Measurements from ENCODE around the gene CDH3. TPM values are rescaled to one million over a fixed set of nuclear protein-coding genes. Genes with fewer than 3 reads are reported as not detected.

The CDH3 gene
- total and polyA plus RNA-seq, 2 of the 13 experiments (the other 11 are each of a cell fraction or from before 2014, with no cell fraction given), result 0.11 TPM; not detected in 1

DNA sequence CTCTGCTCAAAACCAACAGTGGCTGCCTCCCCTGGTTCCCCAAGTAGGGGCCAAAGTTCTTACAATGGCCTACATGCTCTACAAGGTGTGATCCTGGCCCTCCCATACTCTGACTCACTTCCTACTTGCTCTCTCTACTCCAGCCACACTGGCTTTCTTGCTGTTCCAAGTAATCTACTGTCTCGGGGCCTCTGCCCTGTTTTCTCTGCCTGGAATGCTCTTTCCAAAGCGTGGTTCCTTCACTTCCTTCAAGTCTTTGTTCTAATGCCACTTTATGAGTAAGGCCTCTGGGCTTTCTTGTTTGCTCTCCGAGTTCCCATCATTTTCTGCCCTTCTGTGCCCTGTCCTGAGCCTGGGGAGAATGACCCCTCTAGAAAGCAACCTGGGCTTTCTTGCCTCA is 4.1 kb upstream of the CDH3 start:
- H3K79me2 ChIP-seq (ENCODE audit: insufficient read depth, low read length), result no peaks in the 10 kb centered on the region
- 24% methylated on average over 3 of the region's 3 CpGs for WGBS (ENCODE audit: low lambda C conversion rate)
- intact Hi-C loops (cut with micrococcal nuclease; ENCODE audit: unreplicated experiment) (no loop called here), in situ Hi-C loops (cut with HindIII; ENCODE audit: extremely low pct_ligation_motif_present, low pct_unique_long_range_greater_than_20kb) (no loop called here)
- ChIA-PET POLR2A (no interaction called here), CTCF (ENCODE audit: low intra/inter-chr PET ratio, low total read pairs) (no interaction called here)
- DNase-seq (ENCODE audit: low spot score) (no peak), ATAC-seq (no peak), FAIRE-seq (no peak)
- H4K20me1 ChIP-seq (ENCODE audit: insufficient read depth, low read length), result no peaks in the 10 kb centered on the region; the same call in 1 of the 2 replicates
- peaks cover 11 to 35% of the 10 kb centered on the region in 2 experiments for H3K27me3 ChIP-seq (ENCODE audit: control insufficient read depth in 1 of 2, insufficient read depth in 2 of 2, low read length in 2 of 2)
- H3K4me2 ChIP-seq (ENCODE audit: low read depth, low read length), result no peak overlapping the region
- peaks cover 20% of the 10 kb centered on the region for H3K4me1 ChIP-seq (ENCODE audit: insufficient read depth, low read length)
- no peak overlapping the region for H2AFZ ChIP-seq (ENCODE audit: low read length)
- no peaks in the 10 kb centered on the region for H3K9me3 ChIP-seq (ENCODE audit: low read length)
- TF ChIP-seq, protein P1, sequence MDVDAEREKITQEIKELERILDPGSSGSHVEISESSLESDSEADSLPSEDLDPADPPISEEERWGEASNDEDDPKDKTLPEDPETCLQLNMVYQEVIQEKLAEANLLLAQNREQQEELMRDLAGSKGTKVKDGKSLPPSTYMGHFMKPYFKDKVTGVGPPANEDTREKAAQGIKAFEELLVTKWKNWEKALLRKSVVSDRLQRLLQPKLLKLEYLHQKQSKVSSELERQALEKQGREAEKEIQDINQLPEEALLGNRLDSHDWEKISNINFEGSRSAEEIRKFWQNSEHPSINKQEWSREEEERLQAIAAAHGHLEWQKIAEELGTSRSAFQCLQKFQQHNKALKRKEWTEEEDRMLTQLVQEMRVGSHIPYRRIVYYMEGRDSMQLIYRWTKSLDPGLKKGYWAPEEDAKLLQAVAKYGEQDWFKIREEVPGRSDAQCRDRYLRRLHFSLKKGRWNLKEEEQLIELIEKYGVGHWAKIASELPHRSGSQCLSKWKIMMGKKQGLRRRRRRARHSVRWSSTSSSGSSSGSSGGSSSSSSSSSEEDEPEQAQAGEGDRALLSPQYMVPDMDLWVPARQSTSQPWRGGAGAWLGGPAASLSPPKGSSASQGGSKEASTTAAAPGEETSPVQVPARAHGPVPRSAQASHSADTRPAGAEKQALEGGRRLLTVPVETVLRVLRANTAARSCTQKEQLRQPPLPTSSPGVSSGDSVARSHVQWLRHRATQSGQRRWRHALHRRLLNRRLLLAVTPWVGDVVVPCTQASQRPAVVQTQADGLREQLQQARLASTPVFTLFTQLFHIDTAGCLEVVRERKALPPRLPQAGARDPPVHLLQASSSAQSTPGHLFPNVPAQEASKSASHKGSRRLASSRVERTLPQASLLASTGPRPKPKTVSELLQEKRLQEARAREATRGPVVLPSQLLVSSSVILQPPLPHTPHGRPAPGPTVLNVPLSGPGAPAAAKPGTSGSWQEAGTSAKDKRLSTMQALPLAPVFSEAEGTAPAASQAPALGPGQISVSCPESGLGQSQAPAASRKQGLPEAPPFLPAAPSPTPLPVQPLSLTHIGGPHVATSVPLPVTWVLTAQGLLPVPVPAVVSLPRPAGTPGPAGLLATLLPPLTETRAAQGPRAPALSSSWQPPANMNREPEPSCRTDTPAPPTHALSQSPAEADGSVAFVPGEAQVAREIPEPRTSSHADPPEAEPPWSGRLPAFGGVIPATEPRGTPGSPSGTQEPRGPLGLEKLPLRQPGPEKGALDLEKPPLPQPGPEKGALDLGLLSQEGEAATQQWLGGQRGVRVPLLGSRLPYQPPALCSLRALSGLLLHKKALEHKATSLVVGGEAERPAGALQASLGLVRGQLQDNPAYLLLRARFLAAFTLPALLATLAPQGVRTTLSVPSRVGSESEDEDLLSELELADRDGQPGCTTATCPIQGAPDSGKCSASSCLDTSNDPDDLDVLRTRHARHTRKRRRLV (CRISPR knock-in tag; IDR thresholded peaks at IDR 0.05), result no peak
- TF ChIP-seq ZMYM3 (CRISPR knock-in tag; IDR thresholded peaks at IDR 0.05) (no peak), KLF11 (CRISPR knock-in tag; IDR thresholded peaks at IDR 0.05) (no peak), DNMT3B (CRISPR knock-in tag; conservative IDR thresholded peaks at IDR 0.05) (no peak), FOXO1 (CRISPR knock-in tag; IDR thresholded peaks at IDR 0.05) (no peak), KDM1A (CRISPR knock-in tag; IDR thresholded peaks at IDR 0.05) (no peak), ZNF773 (CRISPR knock-in tag; IDR thresholded peaks at IDR 0.05; ENCODE audit: borderline replicate concordance) (no peak), SKI (IDR thresholded peaks at IDR 0.05; ENCODE audit: partially characterized antibody) (no peak), FOXA3 (CRISPR knock-in tag; IDR thresholded peaks at IDR 0.05) (no peak), FOXK2 (IDR thresholded peaks at IDR 0.05) (no peak), TGIF2 (CRISPR knock-in tag; IDR thresholded peaks at IDR 0.05) (no peak), CENPT (CRISPR knock-in tag; IDR thresholded peaks at IDR 0.05; ENCODE audit: low read depth) (no peak)
- TF ChIP-seq, protein P2, sequence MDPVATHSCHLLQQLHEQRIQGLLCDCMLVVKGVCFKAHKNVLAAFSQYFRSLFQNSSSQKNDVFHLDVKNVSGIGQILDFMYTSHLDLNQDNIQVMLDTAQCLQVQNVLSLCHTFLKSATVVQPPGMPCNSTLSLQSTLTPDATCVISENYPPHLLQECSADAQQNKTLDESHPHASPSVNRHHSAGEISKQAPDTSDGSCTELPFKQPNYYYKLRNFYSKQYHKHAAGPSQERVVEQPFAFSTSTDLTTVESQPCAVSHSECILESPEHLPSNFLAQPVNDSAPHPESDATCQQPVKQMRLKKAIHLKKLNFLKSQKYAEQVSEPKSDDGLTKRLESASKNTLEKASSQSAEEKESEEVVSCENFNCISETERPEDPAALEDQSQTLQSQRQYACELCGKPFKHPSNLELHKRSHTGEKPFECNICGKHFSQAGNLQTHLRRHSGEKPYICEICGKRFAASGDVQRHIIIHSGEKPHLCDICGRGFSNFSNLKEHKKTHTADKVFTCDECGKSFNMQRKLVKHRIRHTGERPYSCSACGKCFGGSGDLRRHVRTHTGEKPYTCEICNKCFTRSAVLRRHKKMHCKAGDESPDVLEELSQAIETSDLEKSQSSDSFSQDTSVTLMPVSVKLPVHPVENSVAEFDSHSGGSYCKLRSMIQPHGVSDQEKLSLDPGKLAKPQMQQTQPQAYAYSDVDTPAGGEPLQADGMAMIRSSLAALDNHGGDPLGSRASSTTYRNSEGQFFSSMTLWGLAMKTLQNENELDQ (CRISPR knock-in tag; IDR thresholded peaks at IDR 0.05; ENCODE audit: borderline replicate concordance), result no peak
- TF ChIP-seq, protein P3, sequence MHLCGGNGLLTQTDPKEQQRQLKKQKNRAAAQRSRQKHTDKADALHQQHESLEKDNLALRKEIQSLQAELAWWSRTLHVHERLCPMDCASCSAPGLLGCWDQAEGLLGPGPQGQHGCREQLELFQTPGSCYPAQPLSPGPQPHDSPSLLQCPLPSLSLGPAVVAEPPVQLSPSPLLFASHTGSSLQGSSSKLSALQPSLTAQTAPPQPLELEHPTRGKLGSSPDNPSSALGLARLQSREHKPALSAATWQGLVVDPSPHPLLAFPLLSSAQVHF (CRISPR knock-in tag; IDR thresholded peaks at IDR 0.05), result no peak
- TF ChIP-seq, protein P4, sequence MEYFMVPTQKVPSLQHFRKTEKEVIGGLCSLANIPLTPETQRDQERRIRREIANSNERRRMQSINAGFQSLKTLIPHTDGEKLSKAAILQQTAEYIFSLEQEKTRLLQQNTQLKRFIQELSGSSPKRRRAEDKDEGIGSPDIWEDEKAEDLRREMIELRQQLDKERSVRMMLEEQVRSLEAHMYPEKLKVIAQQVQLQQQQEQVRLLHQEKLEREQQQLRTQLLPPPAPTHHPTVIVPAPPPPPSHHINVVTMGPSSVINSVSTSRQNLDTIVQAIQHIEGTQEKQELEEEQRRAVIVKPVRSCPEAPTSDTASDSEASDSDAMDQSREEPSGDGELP (IDR thresholded peaks at IDR 0.05; ENCODE audit: borderline replicate concordance, low read depth), result no peak
- no peak overlapping the region for H3K27ac ChIP-seq (ENCODE audit: extremely low read length, insufficient read depth, low read length)
- H3K4me3 ChIP-seq (replicated peaks in 1 of 3; ENCODE audit: insufficient read depth in 1 of 3, low read depth in 2 of 3, low read length in 3 of 3), result no peak overlapping the region
- no peak overlapping the region for H3K9ac ChIP-seq (ENCODE audit: insufficient read depth, low read depth, low read length)
- BruUV-seq (replicated peaks), result no TSS peak
- no peaks in the 10 kb centered on the region for H3K36me3 ChIP-seq (replicated peaks in 1 of 2; ENCODE audit: control insufficient read depth in 1 of 2, insufficient read depth in 2 of 2, low read length in 2 of 2)
